ENCODE results near the gene ARHGAP12.
"Not testable (repeated sequence)": the region's sequence is repeated elsewhere in the genome, so short reads cannot be mapped to it uniquely, and the experiment has no call there.

DNA sequence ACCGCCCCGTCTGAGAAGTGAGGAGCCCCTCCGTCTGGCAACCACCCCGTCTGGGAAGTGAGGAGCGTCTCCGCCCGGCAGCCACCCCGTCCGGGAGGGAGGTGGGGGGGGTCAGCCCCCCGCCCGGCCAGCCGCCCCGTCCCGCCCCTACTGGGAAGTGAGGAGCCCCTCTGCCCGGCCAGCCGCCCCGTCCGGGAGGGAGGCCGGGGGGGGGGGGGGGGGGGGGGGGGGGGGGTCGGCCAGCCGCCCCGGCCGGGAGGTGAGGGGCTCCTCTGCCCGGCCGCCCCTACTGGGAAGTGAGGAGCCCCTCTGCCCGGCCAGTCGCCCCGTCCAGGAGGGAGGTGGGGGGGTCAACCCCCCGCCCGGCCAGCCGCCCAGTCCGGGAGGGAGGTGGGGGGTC lies 41.2 kb upstream of the ARHGAP12 start:
- TF ChIP-seq CTCF (IDR thresholded peaks at IDR 0.05; ENCODE audit: low read length); EZH2 (IDR thresholded peaks at IDR 0.05; ENCODE audit: borderline replicate concordance, low read length): not testable (repeated sequence)
